GM21723 (cell line): ENCODE measurements around the gene FOXN3.

Source experiments
- ATAC-seq: cut with Tn5 transposase; IDR thresholded peaks from one replicate; pipeline ENCODE4 v1.9.1; 2021; ENCODE audit warnings: mild to moderate bottlenecking, moderate library complexity; ENCODE audit not compliant: unreplicated experiment

FOXN3 gene

DNA sequence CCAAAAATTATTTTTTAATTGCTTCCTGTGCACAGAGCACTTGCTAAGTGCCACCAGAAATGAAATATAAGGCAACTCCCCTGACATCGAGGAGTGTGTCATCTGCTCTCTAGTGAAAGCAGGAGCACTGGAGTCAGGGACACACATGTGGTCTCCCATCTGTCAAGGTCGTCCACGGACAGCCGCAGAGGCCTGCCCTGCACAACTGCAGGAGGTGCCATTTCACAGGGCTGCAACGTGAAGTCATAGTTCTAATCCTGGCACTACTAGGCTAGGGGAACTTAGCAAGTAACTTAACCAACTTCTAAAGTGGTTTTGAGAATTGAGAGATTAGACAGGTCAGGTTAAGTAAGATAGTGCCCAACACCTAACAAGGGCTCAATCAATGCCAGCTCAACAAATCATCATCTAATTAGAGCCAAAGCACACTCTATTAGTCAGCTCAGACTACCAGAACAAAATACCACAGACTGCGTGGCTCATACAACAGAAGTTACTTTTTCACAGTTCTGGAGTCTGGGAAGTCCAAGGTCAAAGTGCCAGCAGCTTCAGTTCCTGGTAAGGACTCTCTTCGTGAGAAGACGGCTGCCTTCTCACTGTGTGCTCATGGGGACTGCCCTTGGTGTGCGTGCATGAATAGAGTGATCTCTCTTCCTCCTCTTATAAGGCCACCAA, 30.7 kb downstream of the FOXN3 start:
- ATAC-seq: peak; percentile 28

DNA sequence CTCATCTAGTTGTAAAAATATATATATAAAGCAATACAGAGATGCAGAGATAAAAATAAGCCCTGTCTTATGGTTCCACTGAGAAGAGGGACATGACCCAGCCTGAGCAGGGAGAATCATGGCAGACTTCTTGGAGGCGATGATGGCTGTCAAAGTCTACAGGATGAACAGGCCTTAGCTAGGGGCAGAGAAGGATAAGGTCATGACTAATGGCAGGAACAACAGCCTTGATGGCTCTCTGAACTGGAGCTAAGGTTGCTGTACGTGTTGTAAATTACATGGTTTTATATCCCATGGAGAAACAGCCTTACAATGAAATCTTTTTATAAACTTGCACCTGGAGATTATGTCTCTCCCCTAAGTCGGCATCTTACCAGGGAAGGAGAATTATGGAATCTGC, 32.4 kb downstream of the FOXN3 start:
- no peak for ATAC-seq

DNA sequence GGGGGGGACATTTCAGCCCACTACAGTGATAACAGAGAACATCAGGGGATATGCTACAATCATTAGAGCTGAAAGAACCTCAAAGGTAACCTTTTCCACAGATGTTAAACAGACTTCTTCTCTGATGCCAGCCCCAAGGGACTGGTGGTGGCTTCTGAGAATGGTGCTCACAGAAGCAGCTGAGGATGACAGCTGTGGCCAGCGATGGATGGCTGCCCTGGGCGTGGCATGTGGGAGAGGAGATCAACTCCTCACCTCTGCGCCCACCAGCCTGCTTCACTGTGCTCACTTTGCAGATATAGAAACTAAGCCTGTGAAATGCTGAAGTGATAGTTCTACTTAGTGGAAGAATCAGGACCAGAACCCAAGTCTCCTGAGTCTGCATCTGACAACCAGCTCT, 33.0 kb downstream of the FOXN3 start:
- ATAC-seq: peak; percentile 76

DNA sequence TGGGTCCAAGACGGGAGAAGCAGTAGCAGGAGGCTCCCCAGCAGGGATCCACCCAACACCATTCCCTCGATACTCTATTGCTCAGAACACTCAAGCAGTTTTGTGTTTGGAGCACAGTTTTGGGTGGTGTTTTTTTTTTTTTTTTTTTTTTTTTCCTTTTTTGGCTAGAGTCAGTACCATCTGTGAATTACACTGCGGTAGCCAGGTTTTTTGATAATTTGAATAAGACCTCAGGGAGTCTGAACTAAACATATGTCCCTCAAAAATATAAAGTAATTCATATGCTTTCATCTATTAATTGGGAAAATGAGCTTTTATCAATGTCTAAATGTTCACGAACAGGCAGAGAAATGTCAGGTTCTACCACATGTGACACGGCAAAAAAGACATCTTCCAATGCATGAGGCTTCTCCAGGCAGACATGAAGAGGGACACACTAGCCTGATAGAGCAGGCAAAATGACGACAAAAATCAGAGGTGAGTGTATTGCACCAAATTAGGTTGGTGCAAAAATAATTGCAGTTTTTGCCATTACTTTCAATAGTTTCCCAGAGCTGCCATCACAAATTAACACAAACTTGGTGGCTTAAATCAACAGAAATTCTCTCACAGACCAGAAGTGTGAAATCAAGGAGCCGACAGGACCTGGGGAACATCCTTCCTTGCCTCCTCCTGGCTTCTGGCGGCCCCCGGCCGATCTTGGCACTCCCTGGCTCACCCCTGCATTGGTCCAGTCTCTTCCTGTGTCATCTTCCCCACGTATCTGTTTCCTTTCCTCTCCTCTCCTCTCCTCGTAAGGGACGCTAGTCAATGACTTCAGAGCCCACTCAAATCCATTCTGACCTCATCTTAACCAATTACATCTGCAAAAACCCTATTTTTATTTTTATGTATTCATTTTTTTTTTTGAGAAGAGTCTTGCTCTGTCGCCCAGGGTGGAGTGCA, 33.9 kb downstream of the FOXN3 start:
- ATAC-seq: no peak

DNA sequence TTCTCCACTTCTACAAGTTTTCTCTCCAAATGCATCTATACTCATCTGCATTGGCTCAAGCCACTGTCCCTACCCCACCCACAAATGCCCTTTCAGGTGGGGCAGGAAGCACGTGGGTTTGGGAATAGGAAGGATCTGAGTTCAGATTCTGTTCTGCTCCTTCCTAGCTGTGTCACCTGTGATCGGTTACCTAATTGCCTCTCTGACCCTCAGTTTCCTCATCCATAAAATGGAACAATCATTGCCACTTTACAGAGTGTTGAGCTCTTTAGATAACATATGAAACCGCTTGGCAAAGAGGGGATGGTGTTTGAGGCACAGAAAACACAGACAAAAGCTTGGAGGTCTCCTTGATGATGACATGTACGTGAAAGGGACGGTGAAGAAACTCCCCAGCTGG, 34.5 kb downstream of the FOXN3 start:
- no peak for ATAC-seq

DNA sequence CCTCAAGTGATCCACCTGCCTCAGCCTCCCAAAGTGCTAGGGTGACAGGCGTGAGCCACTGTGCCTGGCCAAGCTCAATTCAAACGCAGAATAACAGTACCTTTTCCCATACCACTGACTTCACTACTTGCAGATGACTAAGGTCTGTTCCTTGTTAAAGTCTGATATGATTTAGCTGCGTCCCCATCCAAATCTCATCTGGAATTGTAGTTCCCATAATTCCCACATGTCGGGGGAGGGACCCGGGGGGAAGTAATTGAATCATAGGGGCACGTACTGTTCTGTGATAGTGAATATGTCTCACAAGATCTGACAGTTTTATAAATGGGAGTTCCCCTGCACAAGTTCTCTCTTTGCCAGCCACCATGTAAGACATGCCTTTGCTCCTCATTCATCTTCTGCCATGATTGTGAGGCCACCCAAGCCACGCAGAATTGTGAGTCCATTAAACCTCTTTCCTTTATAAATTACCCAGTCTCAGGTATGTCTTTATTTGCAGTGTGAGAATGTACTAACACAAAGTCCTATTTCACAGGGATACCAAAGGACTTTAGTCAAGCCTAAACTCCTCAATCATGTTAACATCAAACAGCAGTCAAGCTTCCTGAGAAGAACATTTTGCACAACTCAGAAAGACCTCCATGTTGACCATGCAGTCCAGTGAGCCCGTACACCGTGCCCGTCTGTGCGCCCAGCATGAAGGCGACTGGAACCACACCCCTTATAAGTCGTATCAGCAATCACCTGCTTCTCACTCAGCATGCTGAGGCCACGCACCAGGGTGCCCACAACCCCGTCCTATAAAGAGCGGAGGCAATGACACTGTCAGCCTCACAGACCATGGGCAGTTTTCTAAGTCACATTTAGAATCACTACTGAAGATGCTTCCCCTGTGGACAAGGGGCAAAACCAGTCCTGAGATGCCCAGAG, 36.9 kb downstream of the FOXN3 start:
- ATAC-seq: no peak

DNA sequence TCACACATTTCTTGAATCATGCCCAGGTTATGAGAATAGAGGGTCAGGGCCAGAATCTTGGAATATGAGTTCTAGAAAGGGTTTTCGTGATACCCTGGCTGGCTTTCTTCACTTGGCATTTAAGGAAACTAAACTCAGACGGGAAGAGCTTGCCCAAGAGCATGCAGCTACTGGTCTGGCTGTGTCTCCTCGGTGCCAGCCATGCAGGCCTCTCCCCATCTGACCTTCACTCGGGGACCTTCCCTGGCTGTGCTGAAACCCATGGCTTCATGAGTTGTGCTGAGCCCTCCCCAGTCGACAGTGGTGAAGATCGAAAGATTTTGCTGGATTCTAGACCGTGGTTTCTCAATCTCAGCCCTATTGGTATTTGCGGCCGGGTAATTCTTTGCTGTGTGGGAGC, 38.0 kb downstream of the FOXN3 start:
- no peak for ATAC-seq

DNA sequence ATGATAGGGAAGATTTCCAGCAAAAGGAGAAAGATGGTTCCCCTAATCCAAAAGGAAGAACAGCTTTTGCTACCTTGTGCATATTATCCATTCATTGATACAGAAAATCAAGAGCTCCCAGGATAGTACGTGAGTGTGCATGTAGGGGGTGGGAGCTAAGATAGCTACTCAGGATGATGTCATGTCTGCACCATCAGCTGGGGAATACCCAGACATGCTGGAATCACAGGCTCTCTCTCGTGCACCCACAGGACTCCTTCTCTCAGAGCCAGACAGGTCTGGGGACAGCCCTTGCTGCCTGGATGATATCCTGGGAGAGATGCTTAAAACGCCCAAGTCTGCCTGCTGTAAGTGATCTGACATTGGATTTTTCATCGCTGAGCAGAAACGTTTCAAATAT, 38.9 kb downstream of the FOXN3 start:
- no peak for ATAC-seq

DNA sequence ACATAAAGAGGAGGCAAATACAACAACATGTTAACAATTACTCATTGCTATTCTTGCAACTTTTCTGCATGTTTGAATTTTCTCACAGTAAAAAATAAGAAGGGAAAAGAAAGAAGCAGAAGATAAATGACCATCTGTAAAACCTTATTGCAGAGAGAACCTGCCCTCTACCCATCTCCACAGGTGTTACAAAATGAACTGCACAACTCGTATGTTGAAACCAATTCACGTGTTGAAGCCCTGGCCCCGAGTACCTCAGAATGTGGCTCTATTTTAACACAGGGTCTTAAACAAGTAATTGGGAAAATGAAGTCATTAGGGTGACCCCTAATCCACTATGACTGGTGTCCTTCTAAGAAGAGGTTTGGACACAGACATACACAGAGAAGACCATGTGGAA, 39.5 kb downstream of the FOXN3 start:
- ATAC-seq: no peak

DNA sequence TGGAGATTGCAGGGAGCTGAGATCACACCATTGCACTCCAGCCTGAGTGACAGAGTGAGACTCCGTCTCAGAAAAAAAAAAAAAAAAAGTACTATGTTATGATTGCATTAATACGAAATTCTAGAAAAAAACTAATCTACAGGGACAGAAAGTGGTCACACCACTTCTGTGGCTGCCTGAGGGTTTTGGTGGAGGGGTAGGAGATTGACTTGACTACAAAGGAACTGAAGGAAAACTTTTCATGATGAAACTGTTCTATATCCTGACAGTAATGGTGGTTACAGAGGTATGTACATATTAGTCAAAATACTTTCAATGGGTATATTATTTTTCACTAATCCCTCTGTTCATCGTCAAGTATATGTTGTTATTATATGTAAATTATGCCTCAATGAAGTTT, 42.1 kb downstream of the FOXN3 start:
- ATAC-seq: no peak

DNA sequence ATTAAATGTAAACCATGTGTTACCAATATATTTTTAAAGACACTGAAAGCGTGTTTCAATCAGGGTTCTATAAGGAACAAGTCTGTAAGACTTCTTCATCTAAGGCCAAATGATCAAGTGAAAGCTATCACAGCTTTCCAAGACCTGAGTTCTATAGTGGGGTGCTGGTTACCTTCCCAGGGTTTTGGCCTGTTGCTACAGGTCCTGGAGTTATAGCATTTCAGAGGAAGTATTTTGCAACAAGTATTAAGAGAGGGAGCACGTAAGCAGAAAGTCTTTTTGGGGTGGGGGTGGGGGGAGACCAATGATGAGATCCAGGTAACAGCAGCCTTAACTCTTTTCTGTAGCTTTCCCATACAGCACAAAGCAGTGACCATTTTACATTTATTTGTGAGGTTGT, 43.8 kb downstream of the FOXN3 start:
- ATAC-seq: no peak

DNA sequence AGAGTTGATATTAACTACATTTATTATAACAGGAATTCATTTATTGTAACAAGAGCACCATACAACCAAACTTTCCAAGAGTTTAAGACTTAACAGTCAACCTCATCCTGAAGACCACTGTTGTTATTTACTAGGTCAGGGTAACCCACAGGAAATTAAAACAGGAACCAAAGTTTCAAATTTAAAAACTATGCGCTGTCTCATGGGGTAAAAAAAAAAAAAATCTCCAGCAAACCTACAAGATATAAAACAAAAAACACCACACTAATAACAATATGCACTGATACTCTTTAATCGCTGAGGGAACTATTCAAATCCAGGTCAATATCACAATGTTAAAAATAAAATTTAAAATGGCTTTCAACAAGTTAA, 44.5 kb downstream of the FOXN3 start:
- ATAC-seq: no peak

DNA sequence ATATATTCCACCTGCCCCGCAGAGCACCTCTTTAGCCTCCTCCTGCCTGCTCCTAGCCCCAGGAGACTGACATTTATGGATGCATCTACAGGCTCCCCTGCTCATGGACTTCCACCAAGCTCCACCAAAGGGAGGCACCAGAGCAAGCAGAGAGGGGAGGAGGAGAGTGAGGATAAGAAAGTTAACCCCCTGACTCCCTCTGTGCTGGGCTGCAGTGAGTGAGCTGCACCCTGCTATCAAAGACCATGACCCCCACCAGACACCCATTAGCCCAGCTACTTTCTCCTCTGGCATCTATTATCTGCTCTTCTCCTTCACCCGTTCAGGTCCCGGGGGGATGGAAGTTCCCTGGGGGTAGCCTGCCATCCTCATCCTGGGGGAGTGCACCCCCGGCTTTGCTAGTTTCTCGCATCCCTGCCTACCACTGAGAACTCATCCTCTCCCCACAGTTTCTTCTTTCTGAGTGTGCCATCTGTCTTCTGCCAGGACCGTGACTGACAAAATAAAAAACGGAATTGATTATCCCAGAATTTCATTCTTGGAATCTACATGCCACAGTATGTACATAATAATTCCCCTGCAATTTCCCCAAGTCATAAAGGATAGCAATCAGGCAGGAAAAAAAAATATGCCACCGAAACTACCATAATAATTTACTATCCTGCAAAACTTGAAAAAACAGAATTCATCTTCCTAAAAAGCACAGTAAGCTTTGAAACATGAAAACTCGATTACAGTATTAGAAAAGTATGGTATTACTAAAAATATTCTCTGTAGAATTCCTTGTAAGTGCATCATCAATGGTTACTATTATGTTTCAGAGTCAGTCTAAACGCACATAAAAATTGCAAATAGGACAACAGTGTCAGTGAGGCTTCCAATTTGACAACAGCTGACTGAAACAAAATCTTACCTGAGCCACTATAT, 45.2 kb downstream of the FOXN3 start:
- no peak for ATAC-seq

DNA sequence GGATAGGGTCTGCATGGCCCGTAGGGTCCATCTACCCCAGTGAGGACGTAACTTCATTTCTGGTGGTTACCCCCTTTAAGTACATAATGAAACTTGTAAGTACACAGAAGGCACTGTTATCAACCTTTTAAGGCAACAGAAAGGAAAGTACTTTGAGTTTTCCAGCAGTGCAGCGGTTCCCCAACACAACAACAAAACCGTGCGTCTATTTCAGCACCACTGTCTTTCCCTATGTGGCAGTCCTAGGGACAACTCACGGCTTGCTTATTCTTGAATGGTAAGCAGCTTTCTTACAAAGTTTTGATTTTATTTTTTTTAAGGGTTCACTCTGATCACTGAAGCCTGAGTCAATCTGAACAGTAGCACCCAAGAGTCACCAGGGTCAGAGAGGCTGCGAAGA, 46.3 kb downstream of the FOXN3 start:
- ATAC-seq: no peak

DNA sequence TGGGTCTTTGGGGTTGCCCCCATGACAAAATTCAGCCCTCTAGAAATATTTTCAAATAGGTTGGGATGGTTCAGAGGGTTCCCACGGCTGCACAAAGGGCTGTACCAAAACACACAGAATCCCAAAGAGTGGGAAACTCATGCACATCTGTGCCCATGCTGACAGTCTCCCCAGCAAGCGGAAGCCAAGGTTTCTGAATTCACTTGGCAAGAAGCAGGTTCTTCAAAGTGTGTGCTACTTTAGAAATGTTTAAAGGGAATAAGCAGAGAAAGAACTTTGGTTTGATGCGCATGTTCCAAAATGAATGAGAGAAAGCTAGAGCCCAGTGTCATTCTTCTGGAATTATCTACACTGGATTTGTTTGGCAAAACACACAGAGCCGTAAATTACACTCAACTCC, 46.7 kb downstream of the FOXN3 start:
- ATAC-seq: no peak

DNA sequence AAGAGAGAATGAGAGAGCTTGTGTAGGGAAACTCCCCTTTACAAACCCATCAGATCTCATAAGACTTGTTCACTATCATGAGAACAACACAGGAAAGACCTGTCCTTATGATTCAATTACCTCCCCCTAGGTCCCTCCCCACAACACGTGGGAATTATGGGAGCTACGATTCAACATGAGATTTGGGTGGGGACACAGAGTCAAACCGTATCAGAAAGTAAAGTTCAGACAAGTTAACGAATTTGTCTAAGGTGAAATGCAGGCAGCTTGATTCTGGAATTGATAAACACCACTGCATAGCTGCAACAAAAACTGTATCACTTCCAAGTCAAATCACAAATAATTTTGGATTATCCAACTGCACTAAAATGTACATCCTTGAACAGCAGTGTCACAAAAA, 47.4 kb downstream of the FOXN3 start:
- no peak for ATAC-seq

DNA sequence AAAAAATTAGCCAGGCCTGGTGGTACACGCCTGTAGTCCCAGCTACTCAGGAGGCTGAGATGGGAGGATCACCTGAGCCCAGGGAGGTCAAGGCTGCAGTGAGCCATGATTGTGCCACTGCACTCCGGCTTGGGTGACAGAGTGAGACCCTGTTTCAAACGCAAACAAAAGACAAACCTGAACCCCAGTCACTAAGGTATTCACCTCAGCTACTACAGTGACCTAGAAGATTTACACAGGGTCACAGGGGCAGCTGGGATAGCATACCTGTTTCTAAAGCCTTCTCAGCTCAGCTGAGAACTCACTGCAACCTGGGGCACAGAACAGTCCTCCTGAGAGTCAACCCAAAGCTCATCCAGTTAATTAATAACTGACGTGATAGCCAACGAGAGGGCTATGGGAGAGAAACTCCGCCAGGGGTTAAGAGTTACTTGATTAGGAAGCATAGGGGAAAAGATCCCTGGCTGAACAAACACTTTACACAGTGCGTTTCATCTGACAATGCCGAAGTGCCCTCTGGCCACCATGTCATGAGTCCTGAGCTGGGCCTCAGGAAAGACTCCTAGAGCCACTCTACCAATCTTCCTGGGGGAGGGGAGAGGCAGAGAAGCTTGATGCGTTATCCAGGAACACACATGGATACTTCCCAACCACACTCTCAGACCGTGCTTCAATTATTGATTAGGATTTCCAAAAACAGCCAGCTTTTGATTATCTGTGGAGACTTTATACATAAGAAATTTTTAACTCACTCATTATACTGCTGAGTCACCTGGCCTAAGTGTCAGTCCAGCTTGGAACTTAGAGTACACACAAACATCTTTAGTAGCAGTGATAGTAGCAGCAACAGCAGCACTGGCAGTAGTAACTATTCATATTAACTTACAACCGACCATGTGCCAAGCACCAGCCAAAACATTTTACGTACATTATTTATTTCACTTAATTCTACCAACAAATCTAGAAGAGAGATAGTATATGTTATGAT, 48.2 kb downstream of the FOXN3 start:
- ATAC-seq: no peak

DNA sequence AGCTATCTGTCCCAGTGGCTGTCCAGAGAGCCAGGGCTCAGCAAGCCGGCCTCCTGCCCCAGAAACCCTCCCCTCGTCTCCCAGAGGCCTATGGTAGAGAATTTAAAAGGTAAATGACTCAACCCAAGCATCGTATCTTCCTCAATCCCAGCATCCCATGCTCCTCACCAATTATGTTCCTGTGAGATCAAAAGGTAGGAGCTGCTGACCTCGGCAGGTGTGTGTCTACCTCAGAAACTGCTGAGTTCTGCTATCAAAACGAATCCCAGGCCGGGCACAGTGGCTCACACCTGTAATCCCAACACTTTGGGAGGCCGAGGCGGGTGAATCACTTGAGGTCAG, 49.3 kb downstream of the FOXN3 start:
- ATAC-seq: no peak
